Pericardium fibroblast (primary cell): ENCODE data around the gene ENPEP. TPM values are rescaled to one million over a fixed set of nuclear protein-coding genes. Genes with fewer than 3 reads are reported as not detected.

Source experiments
- total RNA-seq: library from RNA; depleted of rRNA; stranded (reverse); fragments of >200 nt; gene quantifications from 2 replicates; pipeline ENCODE4 v1.2.3, GENCODE V29; 2015

ENPEP gene
- 0.43 and 2.7 TPM in 2 replicates for total RNA-seq

GRCh38 chr4:110475881-110476818 lies at the start of gene ENPEP:
ENPEP (plus strand) TSS chr4:110476155; CDS start chr4:110476415, 260 bp downstream.

Other genes starting within 250 kb of the ENPEP start
- gene PITX2, start 146.9 kb downstream of the ENPEP start, total RNA-seq: 20.3 and 22.5 TPM in 2 replicates